Stimulated activated CD8-positive, alpha-beta memory T cell treated with anti-CD3 and anti-CD28 coated beads, Interleukin-12 subunit alpha, Interleukin-12 subunit beta, amount 100 ng/mL, for 24 hours (primary cell): ENCODE data around the gene FMNL2.

Experiments used
- DNase-seq: peaks from one replicate; pipeline ENCODE4 v3.0.0-alpha.2; 2020; ENCODE audit errors: extremely low read depth

The FMNL2 gene

DNA sequence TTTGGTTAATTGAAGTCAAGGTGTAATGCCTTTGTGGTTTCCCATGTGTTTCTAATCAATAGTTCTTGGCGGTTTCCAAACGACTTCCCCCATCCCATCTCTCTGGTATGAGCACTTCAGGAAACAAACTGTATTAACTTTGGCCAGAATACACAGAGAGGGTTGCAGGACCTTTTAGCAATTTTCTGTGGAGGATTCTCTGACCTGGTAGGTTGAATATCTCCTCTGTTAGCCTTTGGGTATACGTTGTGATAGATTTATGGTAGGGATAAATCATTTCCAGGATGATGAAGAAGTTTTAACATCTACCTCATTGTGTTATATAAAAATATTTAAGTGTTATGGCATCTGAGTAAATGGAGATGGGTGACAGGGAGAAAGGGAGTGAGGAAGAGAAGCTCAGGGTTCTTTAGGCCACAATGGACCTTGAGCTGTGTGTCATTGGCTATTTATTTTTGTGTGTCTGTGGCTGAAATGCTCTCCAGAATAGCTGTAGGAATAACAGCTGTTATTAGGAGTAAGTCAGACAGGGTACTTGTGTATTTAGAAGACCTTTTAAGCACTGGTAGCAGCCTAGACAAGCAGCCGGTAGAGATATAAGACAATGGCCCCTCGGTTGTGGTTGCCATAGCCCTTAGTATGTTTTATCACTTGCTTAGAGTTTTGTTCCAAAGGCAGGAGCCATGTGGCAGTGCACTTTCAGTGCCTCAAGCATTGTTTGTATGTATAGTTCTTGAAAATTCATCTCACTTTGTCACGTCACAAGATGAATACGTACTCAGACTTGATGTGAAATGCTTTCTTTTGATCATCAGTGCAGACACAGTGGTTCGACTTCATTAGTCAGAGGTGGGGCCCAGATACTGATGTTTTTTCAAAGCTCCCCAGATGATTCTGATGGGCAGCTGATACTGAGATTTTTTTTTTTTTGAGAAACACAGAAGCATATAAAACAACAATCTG, 91.1 kb downstream of the FMNL2 start:
- DNase-seq = no peak

DNA sequence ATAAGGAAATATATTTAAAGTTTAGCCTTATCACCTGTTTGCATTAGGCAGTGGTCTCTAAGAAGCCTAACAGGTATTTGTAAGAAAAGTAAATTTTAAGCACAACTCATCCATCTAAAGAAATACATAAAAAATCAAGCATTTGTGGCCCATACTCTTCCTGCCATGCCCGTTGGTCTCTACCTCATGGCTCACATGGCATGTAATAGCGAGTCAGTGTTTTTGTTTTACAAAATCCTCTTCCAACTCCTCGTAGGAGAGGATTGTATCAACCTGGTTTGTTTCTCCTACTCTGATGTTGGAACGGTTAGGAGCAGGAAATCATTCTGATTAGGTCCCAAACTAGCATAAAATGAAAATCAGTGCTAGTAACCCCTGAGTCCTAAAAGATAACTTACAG, 91.8 kb downstream of the FMNL2 start:
- DNase-seq = no peak

DNA sequence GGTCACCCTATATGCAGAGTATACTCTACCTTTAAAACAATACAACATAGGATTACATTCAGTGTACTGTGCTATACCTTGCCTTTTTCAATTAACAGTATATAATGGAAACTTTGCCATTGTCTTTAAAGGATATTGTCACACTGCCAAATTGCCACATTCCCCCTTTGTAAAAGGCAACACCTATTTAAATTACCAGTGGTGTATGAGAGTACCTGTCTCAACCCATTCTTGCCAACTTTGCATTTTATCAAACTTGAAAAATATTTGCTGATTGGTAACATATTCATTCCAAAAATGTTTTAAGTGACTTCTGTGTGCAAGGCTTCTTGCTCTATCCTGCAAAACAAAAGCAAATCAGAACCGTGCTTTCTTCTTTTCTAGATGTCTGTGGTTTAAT, 92.9 kb downstream of the FMNL2 start:
- DNase-seq = no peak

GRCh38 chr2:152428800-152429582, 94.0 kb downstream of the FMNL2 start:
- no peak for DNase-seq

DNA sequence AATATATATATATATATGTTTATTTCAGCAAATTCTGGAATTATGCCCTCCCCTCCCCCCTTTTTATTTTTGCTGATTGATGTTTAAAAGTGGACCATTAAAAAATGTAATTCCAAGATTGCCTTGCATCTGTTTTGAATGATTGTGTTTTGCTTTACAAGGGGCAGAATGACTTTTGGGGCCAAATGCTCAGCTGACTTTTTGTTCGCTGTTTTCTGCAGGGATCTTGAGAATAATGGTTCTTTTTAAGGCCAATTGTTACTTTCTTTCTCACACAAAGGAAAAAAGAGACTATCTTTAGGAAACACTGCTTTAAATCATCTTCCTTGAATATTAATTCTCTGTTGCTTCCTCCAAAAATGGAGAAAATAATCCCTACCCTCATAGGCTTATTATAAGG, 95.9 kb downstream of the FMNL2 start:
- no peak for DNase-seq

DNA sequence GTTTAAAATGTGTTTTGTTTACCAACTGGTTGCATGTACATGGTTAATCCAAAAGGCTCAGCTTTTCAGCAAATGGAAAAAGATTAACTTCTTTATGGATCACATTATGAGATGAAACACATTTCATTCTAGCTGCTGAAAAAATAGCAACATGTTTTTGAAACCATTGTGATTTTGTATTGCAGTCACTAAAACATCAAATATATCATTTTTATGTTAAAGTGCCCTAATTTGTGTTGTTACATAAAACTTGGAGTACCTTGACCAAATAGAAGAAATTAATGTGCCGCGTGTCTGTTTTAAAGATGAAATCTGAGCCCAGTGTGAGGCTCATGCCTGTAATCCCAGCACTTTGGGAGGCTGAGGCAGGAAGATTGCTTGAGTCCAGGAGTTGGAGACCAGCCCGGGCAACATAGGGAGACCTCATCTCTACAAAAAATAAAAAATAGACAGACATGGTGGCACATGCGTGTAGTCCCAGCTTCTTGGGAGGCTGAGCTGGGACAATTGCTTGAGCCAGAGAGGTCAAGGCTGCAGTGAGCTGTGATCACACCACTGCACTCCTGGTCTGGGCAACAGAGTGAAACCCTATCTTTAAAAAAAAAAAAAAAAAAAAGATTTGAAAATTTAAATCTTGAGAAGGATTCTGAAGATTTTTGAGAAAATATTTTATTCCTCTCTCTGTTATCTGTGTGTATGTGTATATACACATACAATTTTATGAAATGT, 96.6 kb downstream of the FMNL2 start:
- no peak for DNase-seq

GRCh38 chr2:152432206-152432653, 97.3 kb downstream of the FMNL2 start:
- DNase-seq = no peak

GRCh38 chr2:152432765-152433164, 97.8 kb downstream of the FMNL2 start:
- DNase-seq = no peak

DNA sequence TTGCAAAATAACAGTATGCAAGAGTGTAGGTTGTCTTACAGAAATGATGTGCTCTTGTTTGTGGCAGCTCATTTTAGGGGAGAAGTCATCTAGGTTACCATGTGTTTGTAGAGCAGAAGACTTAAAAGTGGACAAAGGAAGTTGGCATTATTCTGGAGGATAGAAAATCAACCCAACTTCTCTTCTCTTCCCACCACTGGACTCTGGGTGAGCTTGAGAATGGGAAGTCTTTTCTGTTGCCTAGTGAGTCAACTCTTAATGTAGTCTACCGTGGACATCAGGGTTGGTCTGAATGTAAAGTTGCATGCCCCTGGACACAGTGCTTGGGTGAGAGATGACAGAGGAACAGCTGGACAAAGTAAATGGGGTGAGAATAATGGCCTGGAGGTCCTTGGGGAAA, 98.3 kb downstream of the FMNL2 start:
- DNase-seq = no peak

DNA sequence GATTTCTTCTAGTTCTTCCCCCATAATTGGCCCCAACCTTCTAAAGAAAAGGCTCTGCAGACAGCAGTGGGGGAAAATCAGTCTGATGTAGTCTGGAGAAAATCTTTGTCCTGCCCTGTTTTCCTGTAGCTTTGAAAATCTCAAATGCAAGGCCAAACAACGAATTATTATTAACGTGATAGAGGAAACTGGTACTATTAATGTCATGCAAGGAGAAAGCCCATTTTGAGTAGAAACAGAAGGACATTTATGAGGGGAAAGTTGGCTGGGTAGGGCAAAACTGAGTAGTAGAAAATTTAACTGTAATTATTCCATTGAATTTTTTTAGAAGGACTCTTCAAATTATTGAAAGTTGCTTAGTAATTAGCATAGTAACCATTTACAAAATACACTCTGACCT, 98.8 kb downstream of the FMNL2 start:
- DNase-seq = no peak

DNA sequence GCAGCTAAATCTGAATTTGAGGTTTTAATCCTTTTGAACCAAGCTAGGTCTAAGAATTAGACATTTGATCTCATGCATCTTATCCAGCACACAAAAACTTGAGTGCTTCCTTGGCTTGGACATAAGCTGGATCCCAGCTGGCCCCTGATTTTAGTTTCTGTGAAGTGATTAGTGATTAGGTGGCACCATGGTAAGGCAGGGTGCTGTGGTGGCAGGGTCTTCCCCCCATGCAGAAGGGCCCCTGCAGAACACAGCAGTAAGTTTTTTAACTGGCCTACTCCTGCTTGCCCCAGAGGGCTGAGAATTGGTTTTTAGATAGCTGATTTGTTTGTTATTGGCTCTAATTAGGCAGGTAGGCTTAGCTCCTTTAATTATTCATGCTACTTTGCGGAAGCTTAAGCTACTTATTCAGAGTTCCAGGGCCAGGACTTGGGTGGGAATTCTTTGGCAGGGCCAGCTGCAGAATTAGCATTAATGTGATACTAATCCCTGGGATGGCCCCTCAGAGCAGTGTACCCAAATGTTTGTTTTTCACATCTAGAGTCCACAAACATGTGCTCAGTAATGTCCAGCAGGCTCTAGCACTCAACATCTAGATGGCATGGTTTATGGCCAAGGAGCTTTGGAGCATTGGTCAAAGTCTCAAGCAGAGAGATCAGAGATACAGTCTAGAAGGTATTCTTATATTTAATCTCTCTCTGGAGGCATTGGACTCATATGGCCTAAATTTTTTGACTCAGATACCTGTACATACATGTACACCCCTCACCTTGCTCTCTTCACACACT, 99.6 kb downstream of the FMNL2 start:
- no peak for DNase-seq

DNA sequence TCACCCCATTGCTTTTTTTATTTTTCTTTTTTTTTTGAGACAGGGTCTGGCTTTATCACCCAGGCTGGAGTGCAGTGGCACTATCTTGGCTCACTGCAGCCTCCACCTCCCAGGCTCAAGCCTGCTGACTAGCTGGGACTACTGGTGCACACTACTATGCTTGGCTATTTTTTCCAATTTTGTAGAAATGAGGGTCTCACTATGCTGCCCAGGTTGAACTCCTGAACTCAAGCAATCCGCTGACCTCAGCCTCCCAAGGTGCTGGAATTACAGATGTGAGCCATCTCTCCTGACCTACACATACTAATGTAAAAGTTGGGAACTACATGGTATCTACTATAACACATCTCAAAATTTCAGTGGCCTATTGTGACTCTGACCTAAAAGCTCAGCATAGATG, 101.2 kb downstream of the FMNL2 start:
- DNase-seq = no peak

- no peak for DNase-seq
Observed at GRCh38 chr2:152437276-152438108, 102.5 kb downstream of the FMNL2 start.

GRCh38 chr2:152440049-152440448, 105.1 kb downstream of the FMNL2 start:
- DNase-seq = no peak

- no peak for DNase-seq
Observed at GRCh38 chr2:152440460-152440859, 105.5 kb downstream of the FMNL2 start.

GRCh38 chr2:152441961-152442360, 107.0 kb downstream of the FMNL2 start:
- DNase-seq = no peak

GRCh38 chr2:152443771-152444170, 108.8 kb downstream of the FMNL2 start:
- DNase-seq = no peak

DNA sequence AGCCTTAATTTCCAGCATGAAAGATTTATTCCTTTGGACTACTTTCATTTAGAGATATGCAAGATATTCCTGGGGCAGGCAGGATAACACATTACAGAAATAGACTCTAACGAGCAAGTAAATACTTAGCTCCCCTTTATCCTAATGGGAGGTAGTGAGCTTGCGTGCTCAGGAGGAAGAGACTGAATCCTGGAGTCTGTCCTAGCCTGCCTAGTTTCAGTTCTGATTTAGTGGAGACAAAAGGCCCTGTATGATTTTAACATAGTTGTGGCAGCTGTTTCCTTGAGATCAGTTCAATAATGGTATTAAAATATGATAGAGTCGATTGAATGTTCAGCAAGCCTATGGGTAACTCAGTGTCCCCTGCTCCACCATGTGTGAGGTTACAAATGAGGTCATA, 109.5 kb downstream of the FMNL2 start:
- no peak for DNase-seq

DNA sequence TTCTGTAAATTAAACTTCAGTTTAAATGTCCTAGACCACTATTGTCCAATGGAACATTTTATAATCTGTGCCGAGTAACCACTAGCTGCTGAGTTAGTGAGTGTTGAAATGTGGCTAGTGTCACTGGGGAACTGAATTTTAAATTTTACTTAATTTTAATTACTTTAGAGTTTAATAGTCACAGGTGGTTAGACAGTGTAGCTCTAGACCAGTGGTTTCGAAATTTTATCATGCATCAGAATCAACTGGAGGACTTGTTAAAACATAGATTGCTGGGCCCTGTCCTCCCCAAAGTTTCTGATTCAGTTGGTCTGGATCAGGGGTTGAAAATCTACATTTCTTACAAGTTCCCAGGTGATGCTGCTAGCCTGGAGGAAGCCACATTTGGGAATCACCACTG, 110.4 kb downstream of the FMNL2 start:
- no peak for DNase-seq

GRCh38 chr2:152445791-152446201, 110.8 kb downstream of the FMNL2 start:
- DNase-seq = no peak
